Thyroid gland (tissue), 4 donors: ENCODE results near the gene DPP10. TPM values are rescaled to one million over a fixed set of nuclear protein-coding genes. Genes with fewer than 3 reads are reported as not detected.

Experiments used
- DNase-seq, 2 donors: peaks; one replicate each; pipeline ENCODE4 v3.0.0-alpha.2; 2019
- H3K27ac ChIP-seq, 3 donors: fragments of 200-600 bp; sonication (generic); 1 replicate in 2 of 3; 2 replicates in 1 of 3; pipeline ENCODE4 v1.5.1; 2016 to 2019; ENCODE audit warnings: mild to moderate bottlenecking in 1 of 3, moderate library complexity in 1 of 3
- H3K27me3 ChIP-seq: fragments of 200-600 bp; sonication (generic); one replicate; pipeline ENCODE4 v1.5.1; 2019
- H3K36me3 ChIP-seq, 2 donors: fragments of 200-600 bp; sonication (generic); one replicate each; pipeline ENCODE4 v1.5.1; 2016 to 2019
- H3K4me1 ChIP-seq, 2 donors: fragments of 200-600 bp; sonication (generic); one replicate each; pipeline ENCODE4 v1.5.1; 2017 to 2019
- H3K4me3 ChIP-seq, 3 donors: fragments of 200-600 bp; sonication (generic); replicated peaks in 1 of 3; 1 replicate in 2 of 3; 2 replicates in 1 of 3; pipeline ENCODE4 v1.5.1; 2016; ENCODE audit warnings: mild to moderate bottlenecking in 1 of 3
- H3K9me3 ChIP-seq: fragments of 200-600 bp; sonication (generic); one replicate; pipeline ENCODE4 v1.5.1; 2017
- CTCF ChIP-seq, 6 experiments: fragments of 200-600 bp in 3 of 6; fragments of 450-650 bp in 3 of 6; sonication (generic) in 3 of 6; IDR thresholded peaks; one replicate each; pipeline ENCODE4 v1.5.1; 2016 to 2019; ENCODE audit warnings: antibody characterized with exemption in 6 of 6, mild to moderate bottlenecking in 2 of 6, inconsistent platforms in 1 of 6, moderate library complexity in 1 of 6
- POLR2A ChIP-seq, 2 donors: fragments of 450-650 bp; IDR thresholded peaks; one replicate each; pipeline ENCODE4 v1.6.1; 2017; ENCODE audit warnings: antibody characterized with exemption in 2 of 2, mild to moderate bottlenecking in 2 of 2, moderate library complexity in 1 of 2
- WGBS, 2 donors: methylation state at CpG; one replicate each; pipeline ENCODE4 v1.1.5; 2017; 5-methylcytosine and 5-hydroxymethylcytosine counted together
- intact Hi-C: fragments of 100-400 bp; cut with DNase I; formaldehyde crosslinking; loops from one replicate; pipeline ENCODE4 v1.15.1; 2023
- total RNA-seq, 4 donors: library from RNA; depleted of rRNA; stranded (reverse); fragments of >200 nt; gene quantifications; one replicate each; pipeline ENCODE4 v1.2.3, GENCODE V29; 2016

DPP10 gene
- total RNA-seq, 4 donors from 2014 or later, result 0.63 to 1.3 TPM; not detected in 2

- WGBS, 2 donors, result 87 to 93% methylated on average over 2 of the region's 2 CpGs
- Histone ChIP-seq H3K9me3 (no peaks in the 10 kb centered on the region), H3K27me3 (no peaks in the 10 kb centered on the region), H3K36me3 (no peaks in the 10 kb centered on the region), H3K27ac (no peak overlapping the region), H3K4me1 (no peaks in the 10 kb centered on the region), H3K4me3 (no peak overlapping the region)
- intact Hi-C loops, result no loop called here
- no peak for DNase-seq
- no peak for TF ChIP-seq CTCF (IDR thresholded peaks at IDR 0.05)
- TF ChIP-seq POLR2A (IDR thresholded peaks at IDR 0.05), result no peak
Measured at GRCh38 chr2:115779085-115779632, 1336.7 kb downstream of the DPP10 start.

GRCh38 chr2:115782286-115782685 lies 1339.8 kb downstream of the DPP10 start:
- no peak for DNase-seq
- 84 to 86% methylated on average over 4 of the region's 4 CpGs for WGBS, 2 donors

GRCh38 chr2:115796078-115796477 lies 1353.6 kb downstream of the DPP10 start:
- H3K27ac ChIP-seq, result no peak overlapping the region
- WGBS, 2 donors, result 85 to 87% methylated on average over 3 of the region's 3 CpGs
- no peak for DNase-seq
- H3K4me3 ChIP-seq, result no peak overlapping the region
- no peaks in the 10 kb centered on the region for H3K4me1 ChIP-seq
- no peaks in the 10 kb centered on the region for H3K27me3 ChIP-seq
- intact Hi-C loops, result no loop called here
- H3K9me3 ChIP-seq, result no peaks in the 10 kb centered on the region
- TF ChIP-seq POLR2A (IDR thresholded peaks at IDR 0.05) (no peak), CTCF (IDR thresholded peaks at IDR 0.05) (no peak)
- H3K36me3 ChIP-seq, result no peaks in the 10 kb centered on the region

More at GRCh38 chr2:115782286-115782685, 1339.8 kb downstream of the DPP10 start:
- Histone ChIP-seq H3K9me3 (no peaks in the 10 kb centered on the region), H3K27ac (no peak overlapping the region), H3K36me3 (no peaks in the 10 kb centered on the region), H3K4me3 (no peak overlapping the region), H3K4me1 (no peaks in the 10 kb centered on the region), H3K27me3 (no peaks in the 10 kb centered on the region)
- TF ChIP-seq CTCF (IDR thresholded peaks at IDR 0.05), result no peak
- no peak for TF ChIP-seq POLR2A (IDR thresholded peaks at IDR 0.05)
- intact Hi-C loops, result no loop called here

- Histone ChIP-seq H3K9me3 (no peaks in the 10 kb centered on the region), H3K27ac (no peak overlapping the region), H3K4me1 (no peaks in the 10 kb centered on the region), H3K4me3 (no peak overlapping the region), H3K36me3 (no peaks in the 10 kb centered on the region), H3K27me3 (no peaks in the 10 kb centered on the region)
- intact Hi-C loops, result no loop called here
- TF ChIP-seq CTCF (IDR thresholded peaks at IDR 0.05) (no peak), POLR2A (IDR thresholded peaks at IDR 0.05) (no peak)
- WGBS, 2 donors, result 78 to 81% methylated on average over 3 of the region's 3 CpGs
- no peak for DNase-seq
Measured at GRCh38 chr2:115807276-115807675, 1364.8 kb downstream of the DPP10 start.

- Histone ChIP-seq H3K27ac (no peak overlapping the region), H3K9me3 (no peaks in the 10 kb centered on the region), H3K27me3 (no peaks in the 10 kb centered on the region), H3K4me3 (no peak overlapping the region), H3K36me3 (no peaks in the 10 kb centered on the region), H3K4me1 (no peaks in the 10 kb centered on the region)
- WGBS, 2 donors, result 85 to 88% methylated on average over 1 of the region's 1 CpG
- no peak for TF ChIP-seq CTCF (IDR thresholded peaks at IDR 0.05)
- no peak for TF ChIP-seq POLR2A (IDR thresholded peaks at IDR 0.05)
- DNase-seq, result no peak
- intact Hi-C loops, result no loop called here
Measured at GRCh38 chr2:115825912-115826311, 1383.5 kb downstream of the DPP10 start.
